Measurements from ENCODE around the gene C1GALT1. TPM values are rescaled to one million over a fixed set of nuclear protein-coding genes. Genes with fewer than 3 reads are reported as not detected.
"Not testable (repeated sequence)": the region's sequence is repeated elsewhere in the genome, so short reads cannot be mapped to it uniquely, and the experiment has no call there.

C1GALT1 gene
- total RNA-seq, 1 donor from 2014 or later: 29.0 TPM

DNA sequence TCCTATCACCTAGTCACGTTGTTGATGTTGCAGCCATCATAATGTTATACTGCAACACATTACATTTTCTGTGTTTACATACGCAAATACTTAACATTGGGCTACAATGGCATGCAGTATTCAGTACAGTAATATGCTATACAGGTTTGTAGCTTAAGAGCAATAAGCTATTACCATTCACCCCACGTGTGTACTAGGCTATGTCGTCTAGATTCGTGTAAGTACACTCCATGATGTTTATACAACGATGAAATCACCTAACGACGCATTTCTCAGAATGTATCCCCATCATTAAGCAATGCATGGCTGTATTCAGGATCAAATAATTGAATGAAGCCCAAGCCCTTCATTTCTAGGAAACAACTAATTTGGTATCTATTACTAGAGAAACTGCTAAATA is 43.4 kb upstream of the C1GALT1 start:
- Histone ChIP-seq H3K4me3 (no peak overlapping the region), H3K27ac (no peak overlapping the region), H3K9me3 (no peaks in the 10 kb centered on the region), H3K4me1 (no peaks in the 10 kb centered on the region), H3K27me3 (no peaks in the 10 kb centered on the region), H3K36me3 (no peaks in the 10 kb centered on the region)
- no peak for TF ChIP-seq POLR2A (IDR thresholded peaks at IDR 0.05)
- intact Hi-C loops (cut with DNase I): no loop called here
- DNase-seq (ENCODE audit: extremely low spot score in 2 of 2): no peak

DNA sequence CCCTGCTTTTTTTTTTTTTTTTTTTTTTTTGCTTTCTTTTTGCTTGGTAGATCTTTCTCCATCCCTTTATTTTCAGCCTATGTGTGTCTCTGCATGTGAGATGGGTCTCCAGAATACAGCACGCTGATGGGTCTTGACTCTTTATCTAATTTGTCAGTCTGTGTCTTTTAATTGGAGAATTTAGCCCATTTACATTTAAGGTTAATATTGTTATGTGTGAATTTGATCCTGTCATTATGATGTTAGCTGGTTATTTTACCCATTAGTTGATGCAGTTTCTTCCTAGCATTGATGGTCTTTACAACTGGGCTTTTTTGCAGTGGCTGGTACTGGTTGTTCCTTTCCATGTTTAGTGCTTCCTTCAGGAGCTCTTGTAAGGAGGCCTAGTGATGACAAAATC is 38.9 kb upstream of the C1GALT1 start:
- H3K4me1 ChIP-seq; H3K27ac ChIP-seq; H3K4me3 ChIP-seq; H3K27me3 ChIP-seq; H3K9me3 ChIP-seq; intact Hi-C loops (cut with DNase I); H3K36me3 ChIP-seq; DNase-seq (ENCODE audit: extremely low spot score in 2 of 2): not testable (repeated sequence)

DNA sequence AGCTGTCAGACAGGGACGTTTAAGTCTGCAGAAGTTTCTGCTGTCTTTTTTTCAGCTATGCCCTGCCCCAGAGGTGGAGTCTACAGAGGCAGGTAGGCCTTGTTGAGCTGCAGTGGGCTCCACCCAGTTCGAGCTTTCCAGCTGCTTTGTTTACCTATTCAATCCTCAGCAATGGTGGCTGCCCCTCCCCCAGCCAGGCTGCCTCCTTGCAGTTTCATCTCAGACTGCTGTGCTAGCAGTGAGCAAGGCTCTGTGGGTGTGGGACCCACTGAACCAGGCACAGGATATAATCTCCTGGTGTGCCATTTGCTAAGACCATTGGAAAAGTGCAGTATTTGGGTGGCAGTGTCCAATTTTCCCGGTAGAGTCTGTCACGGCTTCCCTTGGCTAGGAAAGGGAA is 37.2 kb upstream of the C1GALT1 start:
- intact Hi-C loops (cut with DNase I); H3K36me3 ChIP-seq; H3K27me3 ChIP-seq; DNase-seq (ENCODE audit: extremely low spot score in 2 of 2); H3K4me3 ChIP-seq; H3K9me3 ChIP-seq; H3K27ac ChIP-seq; H3K4me1 ChIP-seq: not testable (repeated sequence)

DNA sequence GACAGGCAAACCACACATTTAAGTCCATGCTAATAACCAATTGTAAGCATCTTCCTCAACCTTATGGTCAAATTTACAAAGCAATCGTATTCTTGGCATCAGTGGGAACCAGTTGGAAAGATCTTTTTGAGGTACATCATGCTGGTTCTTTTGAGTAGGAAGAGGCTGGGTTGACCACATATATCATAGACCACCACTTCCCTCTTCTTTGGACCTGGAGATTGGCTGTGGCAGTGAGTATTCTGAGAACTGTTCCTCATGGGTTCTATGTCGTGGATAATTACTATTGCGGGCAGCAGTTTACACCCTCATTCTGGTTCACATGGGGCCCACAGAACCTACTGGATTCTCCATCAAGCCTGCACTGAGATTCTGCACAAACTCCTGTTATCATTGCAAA is 35.5 kb upstream of the C1GALT1 start:
- no peaks in the 10 kb centered on the region for H3K4me1 ChIP-seq
- H3K27me3 ChIP-seq: no peaks in the 10 kb centered on the region
- no peak for DNase-seq (ENCODE audit: extremely low spot score in 2 of 2)
- H3K4me3 ChIP-seq: no peak overlapping the region
- H3K9me3 ChIP-seq: no peaks in the 10 kb centered on the region
- H3K27ac ChIP-seq: no peak overlapping the region
- TF ChIP-seq, protein P1, sequence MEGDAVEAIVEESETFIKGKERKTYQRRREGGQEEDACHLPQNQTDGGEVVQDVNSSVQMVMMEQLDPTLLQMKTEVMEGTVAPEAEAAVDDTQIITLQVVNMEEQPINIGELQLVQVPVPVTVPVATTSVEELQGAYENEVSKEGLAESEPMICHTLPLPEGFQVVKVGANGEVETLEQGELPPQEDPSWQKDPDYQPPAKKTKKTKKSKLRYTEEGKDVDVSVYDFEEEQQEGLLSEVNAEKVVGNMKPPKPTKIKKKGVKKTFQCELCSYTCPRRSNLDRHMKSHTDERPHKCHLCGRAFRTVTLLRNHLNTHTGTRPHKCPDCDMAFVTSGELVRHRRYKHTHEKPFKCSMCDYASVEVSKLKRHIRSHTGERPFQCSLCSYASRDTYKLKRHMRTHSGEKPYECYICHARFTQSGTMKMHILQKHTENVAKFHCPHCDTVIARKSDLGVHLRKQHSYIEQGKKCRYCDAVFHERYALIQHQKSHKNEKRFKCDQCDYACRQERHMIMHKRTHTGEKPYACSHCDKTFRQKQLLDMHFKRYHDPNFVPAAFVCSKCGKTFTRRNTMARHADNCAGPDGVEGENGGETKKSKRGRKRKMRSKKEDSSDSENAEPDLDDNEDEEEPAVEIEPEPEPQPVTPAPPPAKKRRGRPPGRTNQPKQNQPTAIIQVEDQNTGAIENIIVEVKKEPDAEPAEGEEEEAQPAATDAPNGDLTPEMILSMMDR (IDR thresholded peaks at IDR 0.05): no peak
- TF ChIP-seq POLR2AphosphoS5 (IDR thresholded peaks at IDR 0.05; ENCODE audit: insufficient read depth in 1 of 2, low read depth in 1 of 2): no peak
- no peak for TF ChIP-seq POLR2A (IDR thresholded peaks at IDR 0.05)
- intact Hi-C loops (cut with DNase I): no loop called here
- H3K36me3 ChIP-seq: no peaks in the 10 kb centered on the region

DNA sequence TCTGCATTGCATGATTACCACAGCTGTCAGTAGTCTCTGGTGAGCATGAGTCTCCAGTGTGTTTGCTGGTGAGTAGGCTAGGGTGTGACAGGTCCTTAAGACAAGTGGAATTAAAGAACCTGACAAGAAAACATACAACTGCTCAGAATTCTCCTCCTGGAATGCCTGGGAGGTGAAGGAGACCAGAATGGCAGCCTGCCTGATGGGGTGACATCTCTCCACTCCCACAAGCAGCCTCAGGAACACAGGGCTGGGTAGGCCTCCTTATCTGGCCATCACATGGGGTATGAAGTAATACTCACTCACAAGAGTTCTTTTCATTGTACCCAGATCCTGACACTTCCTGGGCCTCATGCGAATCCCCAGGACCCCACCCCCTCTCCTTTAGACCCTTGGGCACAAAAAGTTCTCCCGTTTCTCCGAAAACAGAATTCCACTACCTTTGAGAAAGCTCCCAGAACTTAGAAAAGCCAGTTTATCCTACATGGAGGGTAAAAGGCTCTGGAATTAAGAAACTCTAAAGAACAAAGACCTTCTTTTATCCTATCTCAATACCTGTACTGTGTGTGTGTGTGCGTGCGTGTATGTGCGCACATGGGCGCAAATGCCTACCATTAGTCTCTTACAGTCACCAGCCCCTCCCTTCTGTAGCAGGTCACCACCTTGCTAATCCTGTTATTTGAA is 33.4 kb upstream of the C1GALT1 start:
- no peak overlapping the region for H3K4me3 ChIP-seq
- intact Hi-C loops (cut with DNase I): no loop called here
- no peak overlapping the region for H3K27ac ChIP-seq

DNA sequence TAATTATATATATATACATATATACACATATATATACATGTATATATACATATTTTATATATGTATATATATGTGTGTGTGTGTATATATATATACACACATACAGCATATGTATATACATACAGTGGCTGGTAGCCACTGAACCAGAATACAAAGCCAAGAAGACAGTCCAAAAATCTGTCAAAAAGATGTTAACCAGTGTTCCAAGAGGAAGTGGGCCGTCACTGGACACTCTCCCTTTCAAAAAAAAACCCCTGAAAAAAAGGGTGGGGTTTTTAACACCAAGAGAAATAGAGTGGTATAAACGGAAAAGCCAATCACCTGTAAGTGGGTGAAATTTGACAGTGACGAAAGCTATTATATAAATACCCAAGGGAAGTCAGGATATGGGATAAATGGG is 31.1 kb upstream of the C1GALT1 start:
- TF ChIP-seq, protein P1 (IDR thresholded peaks at IDR 0.05): no peak
- TF ChIP-seq POLR2AphosphoS5 (IDR thresholded peaks at IDR 0.05; ENCODE audit: insufficient read depth in 1 of 2, low read depth in 1 of 2) (no peak), POLR2A (IDR thresholded peaks at IDR 0.05) (no peak)
- Histone ChIP-seq H3K4me3 (no peak overlapping the region), H3K27ac (no peak overlapping the region), H3K27me3 (no peaks in the 10 kb centered on the region), H3K36me3 (no peaks in the 10 kb centered on the region), H3K4me1 (no peaks in the 10 kb centered on the region), H3K9me3 (no peaks in the 10 kb centered on the region)
- DNase-seq (ENCODE audit: extremely low spot score in 2 of 2): no peak
- intact Hi-C loops (cut with DNase I): no loop called here

More for the DNA sequence above, 33.4 kb upstream of the C1GALT1 start:
- no peaks in the 10 kb centered on the region for H3K27me3 ChIP-seq
- H3K4me1 ChIP-seq: no peaks in the 10 kb centered on the region
- TF ChIP-seq, protein P1 (IDR thresholded peaks at IDR 0.05): no peak
- no peak for TF ChIP-seq POLR2A (IDR thresholded peaks at IDR 0.05)
- DNase-seq (ENCODE audit: extremely low spot score in 2 of 2): no peak
- H3K9me3 ChIP-seq: no peaks in the 10 kb centered on the region
- no peaks in the 10 kb centered on the region for H3K36me3 ChIP-seq

DNA sequence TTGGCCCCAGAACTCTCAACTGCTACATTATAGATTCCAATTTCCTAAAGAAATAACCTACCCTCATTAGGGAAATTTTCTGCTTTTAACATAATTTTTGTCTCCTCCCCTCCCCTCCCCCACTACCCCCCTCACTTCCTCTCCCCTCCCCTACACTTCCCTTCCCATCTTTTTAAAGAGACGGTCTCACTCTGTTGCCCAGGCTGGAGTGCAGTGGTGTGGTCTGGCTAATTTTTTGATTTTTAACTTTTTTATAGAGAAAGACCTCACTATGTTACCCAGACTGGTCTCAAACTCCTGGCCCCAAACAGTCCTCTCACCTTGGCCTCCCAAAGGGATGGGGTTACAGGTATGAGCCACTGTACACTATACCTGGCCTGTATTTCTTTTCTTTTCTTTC is 30.5 kb upstream of the C1GALT1 start:
- Histone ChIP-seq H3K36me3 (no peaks in the 10 kb centered on the region), H3K27me3 (no peaks in the 10 kb centered on the region), H3K9me3 (no peaks in the 10 kb centered on the region), H3K27ac (no peak overlapping the region), H3K4me1 (no peaks in the 10 kb centered on the region), H3K4me3 (no peak overlapping the region)
- intact Hi-C loops (cut with DNase I): no loop called here
- TF ChIP-seq POLR2A (IDR thresholded peaks at IDR 0.05) (no peak), POLR2AphosphoS5 (IDR thresholded peaks at IDR 0.05; ENCODE audit: insufficient read depth in 1 of 2, low read depth in 1 of 2) (no peak)
- TF ChIP-seq, protein P1 (IDR thresholded peaks at IDR 0.05): no peak
- DNase-seq (ENCODE audit: extremely low spot score in 2 of 2): no peak

Measured in vagina (tissue), 2 donors.